SU-DHL-6 (cell line): Measurements from ENCODE around the gene BCL7C.

Experiments used
- H2AFZ ChIP-seq: fragments of 200-600 bp; sonication (generic); 2 replicates; pipeline ENCODE4 v1.6.1; 2014; ENCODE audit warnings: low read depth, mild to moderate bottlenecking, moderate library complexity, mixed read lengths, antibody characterized with exemption, low read length; ENCODE audit not compliant: severe bottlenecking
- H3F3A ChIP-seq: fragments of 200-600 bp; shearing (Covaris generic); 2 replicates; pipeline ENCODE4 v1.6.0; 2016; ENCODE audit warnings: antibody characterized with exemption, mild to moderate bottlenecking; ENCODE audit not compliant: insufficient read depth
- H3K27ac ChIP-seq: fragments of 200-600 bp; sonication (generic); 2 replicates; pipeline ENCODE4 v1.5.1; 2016; ENCODE audit warnings: low read depth, mild to moderate bottlenecking, low read length, moderate library complexity, mixed read lengths
- H3K27me3 ChIP-seq: fragments of 200-600 bp; sonication (generic), shearing (Covaris generic); 2 replicates; pipeline ENCODE4 v1.6.0; 2014; ENCODE audit warnings: mild to moderate bottlenecking, low read length
- H3K36me3 ChIP-seq: fragments of 200-600 bp; sonication (generic); 2 replicates; pipeline ENCODE4 v1.6.1; 2014; ENCODE audit warnings: mild to moderate bottlenecking, low read length, mixed read lengths
- H3K4me2 ChIP-seq: fragments of 300-600, 200-600 bp; shearing (Covaris generic), sonication (generic); 2 replicates; pipeline ENCODE4 v1.6.0; 2014; ENCODE audit warnings: low read length, low read depth, mild to moderate bottlenecking; ENCODE audit not compliant: poor library complexity, severe bottlenecking
- H3K4me3 ChIP-seq: fragments of 200-600 bp; sonication (generic); 2 replicates; pipeline ENCODE4 v1.5.1; 2014; ENCODE audit warnings: antibody characterized with exemption, low read length, mild to moderate bottlenecking, mixed read lengths; ENCODE audit not compliant: insufficient read depth, poor library complexity, severe bottlenecking
- H3K79me2 ChIP-seq: fragments of 200-600 bp; sonication (generic); 2 replicates; pipeline ENCODE4 v1.6.1; 2014; ENCODE audit warnings: mild to moderate bottlenecking, low read length, moderate library complexity; ENCODE audit not compliant: insufficient read depth
- H3K9ac ChIP-seq: fragments of 200-600 bp; sonication (generic); 2 replicates; pipeline ENCODE4 v1.7.0; 2014; ENCODE audit warnings: mild to moderate bottlenecking, low read length
- H3K9me2 ChIP-seq: fragments of 200-600 bp; sonication (generic); replicated peaks from 2 replicates; pipeline ENCODE4 v1.6.1; 2014; ENCODE audit warnings: low read length; ENCODE audit not compliant: insufficient read depth
- H3K9me3 ChIP-seq: fragments of 200-600 bp; sonication (generic); 2 replicates; pipeline ENCODE4 v1.6.1; 2014; ENCODE audit warnings: low read length, mixed read lengths; ENCODE audit not compliant: insufficient read depth
- H4K20me1 ChIP-seq: fragments of 200-600 bp; sonication (generic); 2 replicates; pipeline ENCODE4 v1.6.1; 2014; ENCODE audit warnings: low read depth, mild to moderate bottlenecking, antibody characterized with exemption, low read length, moderate library complexity, mixed read lengths
- CTCF ChIP-seq: fragments of 200-600 bp; sonication (generic); IDR thresholded peaks from one replicate; pipeline ENCODE4 v1.5.1; 2017; ENCODE audit warnings: antibody characterized with exemption, mild to moderate bottlenecking, low read length, moderate library complexity; ENCODE audit not compliant: insufficient read depth, poor library complexity, severe bottlenecking
- EZH2phosphoT487 ChIP-seq: fragments of 200-600 bp; sonication (generic), shearing (Covaris generic); conservative IDR thresholded peaks from 2 replicates; pipeline ENCODE4 v1.6.1; 2018; ENCODE audit warnings: mild to moderate bottlenecking, antibody characterized with exemption, low read length, moderate library complexity, mixed read lengths

Gene BCL7C

GRCh38 chr16:30837904-30838303 is 56.0 kb downstream of the BCL7C start:
- no peaks in the 10 kb centered on the region for H4K20me1 ChIP-seq
- no peaks in the 10 kb centered on the region for H3F3A ChIP-seq
- no peak overlapping the region for H3K4me3 ChIP-seq
- no peaks in the 10 kb centered on the region for H3K79me2 ChIP-seq
- no peak overlapping the region for H3K27ac ChIP-seq
- H3K9me3 ChIP-seq, result no peaks in the 10 kb centered on the region
- no peak overlapping the region for H3K9ac ChIP-seq
- H3K36me3 ChIP-seq, result no peaks in the 10 kb centered on the region
- H3K9me2 ChIP-seq, result no peaks in the 10 kb centered on the region
- no peaks in the 10 kb centered on the region for H3K27me3 ChIP-seq
- H2AFZ ChIP-seq, result peak overlapping the region; percentile 59
- H3K4me2 ChIP-seq, result no peak overlapping the region
- TF ChIP-seq EZH2phosphoT487 (no peak), CTCF (no peak)
